ENCODE results near the gene IFITM1. TPM values are rescaled to one million over a fixed set of nuclear protein-coding genes. Genes with fewer than 3 reads are reported as not detected.

IFITM1 gene
- total and polyA plus RNA-seq, 2 donors (not counting 3 experiments of a cell fraction or from before 2014, with no cell fraction given) = 11.5 to 24.6 TPM

- no peak for DNase-seq (ENCODE audit: low read depth, low spot score)
- Histone ChIP-seq H3K4me2 (ENCODE audit: insufficient read depth, low read length) (no peak overlapping the region), H4K20me1 (replicated peaks; ENCODE audit: control insufficient read depth, extremely low read depth, insufficient read depth, low read length) (no peaks in the 10 kb centered on the region), H3K27ac (ENCODE audit: insufficient read depth, low read depth, low read length) (no peak overlapping the region), H3K36me3 (ENCODE audit: control insufficient read depth in 2 of 2, extremely low read depth in 1 of 2, insufficient read depth in 2 of 2, low read length in 2 of 2) (no peaks in the 10 kb centered on the region), H2AFZ (ENCODE audit: low read depth, low read length) (no peak overlapping the region), H3K27me3 (ENCODE audit: control insufficient read depth in 2 of 2, insufficient read depth in 2 of 2, low read length in 2 of 2) (peaks cover 17 to 23% of the 10 kb centered on the region in 2 experiments), H3K9me1 (replicated peaks; ENCODE audit: control insufficient read depth, extremely low read depth, insufficient read depth, low read length) (no peaks in the 10 kb centered on the region), H3K4me3 (replicated peaks in 1 of 3; ENCODE audit: insufficient read depth in 1 of 3, low read depth in 1 of 3, low read length in 3 of 3) (no peak overlapping the region), H3K9me3 (replicated peaks; ENCODE audit: control insufficient read depth, insufficient read depth, low read length) (no peaks in the 10 kb centered on the region), H3K79me2 (ENCODE audit: control insufficient read depth, insufficient read depth, low read length) (peaks cover 13% of the 10 kb centered on the region), H3K4me1 (ENCODE audit: control insufficient read depth, extremely low read depth, insufficient read depth, low read length) (peaks cover 17% of the 10 kb centered on the region), H3K9ac (replicated peaks; ENCODE audit: extremely low read depth, insufficient read depth, low read length) (no peak overlapping the region)
- ChIA-PET CTCF (interaction anchor here (0.8 to 1.0 kb wide), 3 partner anchors 11 to 137 kb away, joined by 3 to 4 read pairs (median 3); no protein-coding TSS in a partner anchor), POLR2A (no interaction called here)
- dilution Hi-C loops (cut with MboI; ENCODE audit: extremely low pct_ligation_motif_present, low sequenced_read_pairs) (no loop called here), intact Hi-C loops (cut with micrococcal nuclease) (no loop called here)
- no peak for TF ChIP-seq JUN (IDR thresholded peaks at IDR 0.05; ENCODE audit: borderline replicate concordance, insufficient read depth, insufficient read length, low read depth)
- no peak for TF ChIP-seq GATA2 (IDR thresholded peaks at IDR 0.05; ENCODE audit: insufficient read depth, insufficient read length, low read depth, low read length)
- no peak for TF ChIP-seq FOS (IDR thresholded peaks at IDR 0.05; ENCODE audit: borderline replicate concordance, insufficient read depth, low read length)
- no peak for TF ChIP-seq MYC (IDR thresholded peaks at IDR 0.05; ENCODE audit: low read depth, low read length)
- no peak for TF ChIP-seq CTCF (IDR thresholded peaks at IDR 0.05; ENCODE audit: extremely low read depth in 1 of 2, insufficient read depth in 1 of 2, low read depth in 1 of 2, low read length in 2 of 2)
- no peak for TF ChIP-seq POLR2AphosphoS5 (IDR thresholded peaks at IDR 0.05; ENCODE audit: insufficient read depth, low read depth, low read length)
- no peak for TF ChIP-seq EZH2 (IDR thresholded peaks at IDR 0.05; ENCODE audit: borderline replicate concordance, low read depth, low read length, severe bottlenecking)
- no peak for TF ChIP-seq MAX (IDR thresholded peaks at IDR 0.05; ENCODE audit: insufficient read depth, insufficient read length)
- no peak for TF ChIP-seq POLR2A (IDR thresholded peaks at IDR 0.05; ENCODE audit: low read depth, low read length)
- no TSS peak for BruUV-seq (replicated peaks)
- no peak for FAIRE-seq
Observed at GRCh38 chr11:312092-312816, 1.6 kb upstream of the IFITM1 start.
